SK-N-SH treated with all-trans-retinoic acid at 6 μM for 48 hours (cell line): ENCODE data around the gene JMJD1C.

Source experiments
- CSDC2 ChIP-seq: fragments of 250-450 bp; sonication (Bioruptor Pico); IDR thresholded peaks from 2 replicates; pipeline ENCODE4 v1.5.0; 2020; ENCODE audit warnings: mild to moderate bottlenecking, moderate library complexity
- PATZ1 ChIP-seq: fragments of 250-450 bp; sonication (Bioruptor Pico); IDR thresholded peaks from 2 replicates; pipeline ENCODE4 v1.8.0; 2020; ENCODE audit warnings: mild to moderate bottlenecking, moderate library complexity, borderline replicate concordance
- PPARA ChIP-seq: fragments of 250-450 bp; sonication (Bioruptor Pico); IDR thresholded peaks from 2 replicates; pipeline ENCODE4 v1.5.0; 2020; ENCODE audit warnings: mild to moderate bottlenecking, borderline replicate concordance
- SNAI2 ChIP-seq: fragments of 250-450 bp; sonication (Bioruptor Pico); IDR thresholded peaks from 2 replicates; pipeline ENCODE4 v1.5.0; 2020; ENCODE audit warnings: mild to moderate bottlenecking, moderate library complexity
- TOX ChIP-seq: fragments of 250-450 bp; sonication (Bioruptor Pico); IDR thresholded peaks from 2 replicates; pipeline ENCODE4 v1.8.0; 2021; ENCODE audit warnings: mild to moderate bottlenecking, moderate library complexity, borderline replicate concordance
- TSHZ2 ChIP-seq: fragments of 250-450 bp; sonication (Bioruptor Pico); IDR thresholded peaks from 2 replicates; pipeline ENCODE4 v1.5.0; 2020; ENCODE audit warnings: mild to moderate bottlenecking, moderate library complexity
- ZFP3 ChIP-seq: fragments of 250-450 bp; sonication (Bioruptor Pico); IDR thresholded peaks from 2 replicates; pipeline ENCODE4 v1.5.0; 2020; ENCODE audit warnings: mild to moderate bottlenecking, moderate library complexity
- ZNF565 ChIP-seq: fragments of 450-650 bp; formaldehyde crosslinking; conservative IDR thresholded peaks from 2 replicates; pipeline ENCODE4 v1.5.0; 2020; ENCODE audit warnings: low read depth, mild to moderate bottlenecking, moderate library complexity
- ZNF70 ChIP-seq: fragments of 450-650 bp; formaldehyde crosslinking; IDR thresholded peaks from 2 replicates; pipeline ENCODE4 v1.5.0; 2020; ENCODE audit warnings: mild to moderate bottlenecking, moderate library complexity
- ZNF8 ChIP-seq: fragments of 450-650 bp; formaldehyde crosslinking; IDR thresholded peaks from 2 replicates; pipeline ENCODE4 v1.5.0; 2020; ENCODE audit warnings: mild to moderate bottlenecking, moderate library complexity

DNA sequence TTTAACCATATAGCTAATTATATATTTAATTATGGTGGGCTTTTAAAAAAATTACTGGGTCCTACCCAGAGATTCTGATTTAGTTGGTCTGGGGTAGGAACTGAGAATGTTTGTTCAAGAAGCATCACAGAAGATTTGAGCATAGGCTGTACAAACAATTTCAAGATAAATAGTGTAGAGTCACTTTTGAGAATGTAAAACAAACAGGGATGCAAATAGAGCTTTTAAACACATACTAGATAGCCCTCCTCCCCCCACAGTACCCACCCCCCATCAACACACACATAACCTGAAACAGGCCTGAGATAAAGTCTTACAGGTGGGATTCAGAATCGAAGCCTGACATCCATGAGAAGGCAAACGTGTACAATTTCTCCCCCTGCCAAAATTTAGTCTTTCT, 39.8 kb upstream of the JMJD1C start:
- no peak for TF ChIP-seq CSDC2 (CRISPR knock-in tag)
- TF ChIP-seq SNAI2 (CRISPR knock-in tag): no peak
- no peak for TF ChIP-seq TOX
- TF ChIP-seq ZNF70 (CRISPR knock-in tag): no peak
- no peak for TF ChIP-seq PATZ1 (CRISPR knock-in tag)
- TF ChIP-seq ZNF565 (CRISPR knock-in tag): no peak
- no peak for TF ChIP-seq PPARA (CRISPR knock-in tag)
- no peak for TF ChIP-seq ZNF8
- no peak for TF ChIP-seq TSHZ2 (CRISPR knock-in tag)
- TF ChIP-seq ZFP3 (CRISPR knock-in tag): no peak
